GM18519 (cell line): ENCODE data around the gene TFEB.

ENCODE experiments used
- ATAC-seq: cut with Tn5 transposase; IDR thresholded peaks from one replicate; pipeline ENCODE4 v1.9.1; 2021; ENCODE audit warnings: mild to moderate bottlenecking, moderate library complexity; ENCODE audit not compliant: unreplicated experiment, low FRiP score

The TFEB gene

GRCh38 chr6:41642960-41643898, 92.2 kb downstream of the TFEB start:
- ATAC-seq: no peak

- ATAC-seq: no peak
These were observed 93.1 kb downstream of the TFEB start for GRCh38 chr6:41642090-41642959.

GRCh38 chr6:41641352-41641925, 94.0 kb downstream of the TFEB start:
- no peak for ATAC-seq

- no peak for ATAC-seq
These were observed 95.0 kb downstream of the TFEB start for GRCh38 chr6:41640426-41640825.

- ATAC-seq: no peak
These were observed 95.5 kb downstream of the TFEB start for GRCh38 chr6:41639809-41640371.

- ATAC-seq: no peak
These were observed 96.2 kb downstream of the TFEB start for GRCh38 chr6:41638935-41639808.

- ATAC-seq: no peak
These were observed 97.1 kb downstream of the TFEB start, which contains the start of gene MDFI for GRCh38 chr6:41638002-41638934. Gene MDFI, plus strand, starts transcription at chr6:41638468. Its CDS starts 282 bp downstream, at chr6:41638750.

GRCh38 chr6:41637194-41638001, 98.0 kb downstream of the TFEB start:
- no peak for ATAC-seq

- ATAC-seq: no peak
These were observed 98.6 kb downstream of the TFEB start for GRCh38 chr6:41636833-41637193.

GRCh38 chr6:41635365-41635764, 100.0 kb downstream of the TFEB start:
- ATAC-seq: no peak

GRCh38 chr6:41634657-41635056, 100.8 kb downstream of the TFEB start:
- no peak for ATAC-seq
